Measurements from ENCODE around the gene EXOSC2. TPM values are rescaled to one million over a fixed set of nuclear protein-coding genes. Genes with fewer than 3 reads are reported as not detected.

The EXOSC2 gene
- total and polyA plus RNA-seq, 2 of the 4 experiments (the other 2 are of a cell fraction), result 27.0 to 48.6 TPM

DNA sequence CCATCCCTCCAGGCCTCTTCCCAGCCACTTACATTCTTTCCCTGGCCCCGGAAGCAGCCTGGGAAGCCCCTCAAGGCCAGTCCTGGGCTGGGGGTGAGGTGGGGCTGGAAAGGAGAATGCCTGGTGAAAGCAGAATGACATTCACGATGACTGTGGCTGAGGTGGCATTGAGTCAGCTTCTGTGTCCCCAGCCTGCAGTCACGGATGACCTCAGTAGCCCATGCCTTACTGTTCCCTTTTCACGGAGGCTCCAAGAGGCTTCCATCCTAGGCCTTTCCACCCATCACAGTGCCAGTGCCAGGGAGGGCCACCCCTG is 26.5 kb upstream of the EXOSC2 start:
- no peak overlapping the region for H2BK20ac ChIP-seq (ENCODE audit: low read depth, low read length)
- no peak overlapping the region for H3K4me3 ChIP-seq (ENCODE audit: insufficient read depth, low read depth, low read length)
- H4K91ac ChIP-seq (ENCODE audit: insufficient read depth, low read depth, low read length), result no peak overlapping the region
- H3K27ac ChIP-seq (ENCODE audit: insufficient read depth, low read length), result no peak overlapping the region
- TF ChIP-seq RAD21 (IDR thresholded peaks at IDR 0.05; ENCODE audit: low read length) (no peak), RFX5 (IDR thresholded peaks at IDR 0.05; ENCODE audit: low read depth, low read length) (no peak), FOS (IDR thresholded peaks at IDR 0.05; ENCODE audit: low read depth, low read length) (no peak), RCOR1 (IDR thresholded peaks at IDR 0.05; ENCODE audit: insufficient replicate concordance, low read length) (no peak), MXI1 (IDR thresholded peaks at IDR 0.05; ENCODE audit: borderline replicate concordance, low read depth, low read length) (no peak), BHLHE40 (IDR thresholded peaks at IDR 0.05; ENCODE audit: low read depth, low read length) (no peak), CHD1 (IDR thresholded peaks at IDR 0.05; ENCODE audit: low read depth, low read length) (no peak), USF2 (IDR thresholded peaks at IDR 0.05; ENCODE audit: low read depth, low read length) (no peak), CEBPB (IDR thresholded peaks at IDR 0.05; ENCODE audit: low read depth, low read length) (no peak), SMC3 (IDR thresholded peaks at IDR 0.05; ENCODE audit: low read depth, low read length) (no peak), POLR2A (IDR thresholded peaks at IDR 0.05; ENCODE audit: low read depth, low read length) (no peak), MAZ (IDR thresholded peaks at IDR 0.05; ENCODE audit: borderline replicate concordance, low read depth, low read length) (no peak), MAFK (IDR thresholded peaks at IDR 0.05; ENCODE audit: low read depth, low read length) (no peak), NFE2L2 (IDR thresholded peaks at IDR 0.05; ENCODE audit: low read depth, low read length) (no peak)
- TF ChIP-seq, protein P1, sequence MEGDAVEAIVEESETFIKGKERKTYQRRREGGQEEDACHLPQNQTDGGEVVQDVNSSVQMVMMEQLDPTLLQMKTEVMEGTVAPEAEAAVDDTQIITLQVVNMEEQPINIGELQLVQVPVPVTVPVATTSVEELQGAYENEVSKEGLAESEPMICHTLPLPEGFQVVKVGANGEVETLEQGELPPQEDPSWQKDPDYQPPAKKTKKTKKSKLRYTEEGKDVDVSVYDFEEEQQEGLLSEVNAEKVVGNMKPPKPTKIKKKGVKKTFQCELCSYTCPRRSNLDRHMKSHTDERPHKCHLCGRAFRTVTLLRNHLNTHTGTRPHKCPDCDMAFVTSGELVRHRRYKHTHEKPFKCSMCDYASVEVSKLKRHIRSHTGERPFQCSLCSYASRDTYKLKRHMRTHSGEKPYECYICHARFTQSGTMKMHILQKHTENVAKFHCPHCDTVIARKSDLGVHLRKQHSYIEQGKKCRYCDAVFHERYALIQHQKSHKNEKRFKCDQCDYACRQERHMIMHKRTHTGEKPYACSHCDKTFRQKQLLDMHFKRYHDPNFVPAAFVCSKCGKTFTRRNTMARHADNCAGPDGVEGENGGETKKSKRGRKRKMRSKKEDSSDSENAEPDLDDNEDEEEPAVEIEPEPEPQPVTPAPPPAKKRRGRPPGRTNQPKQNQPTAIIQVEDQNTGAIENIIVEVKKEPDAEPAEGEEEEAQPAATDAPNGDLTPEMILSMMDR (conservative IDR thresholded peaks at IDR 0.05; ENCODE audit: low read depth, low read length), result no peak
- TF ChIP-seq, protein P2, sequence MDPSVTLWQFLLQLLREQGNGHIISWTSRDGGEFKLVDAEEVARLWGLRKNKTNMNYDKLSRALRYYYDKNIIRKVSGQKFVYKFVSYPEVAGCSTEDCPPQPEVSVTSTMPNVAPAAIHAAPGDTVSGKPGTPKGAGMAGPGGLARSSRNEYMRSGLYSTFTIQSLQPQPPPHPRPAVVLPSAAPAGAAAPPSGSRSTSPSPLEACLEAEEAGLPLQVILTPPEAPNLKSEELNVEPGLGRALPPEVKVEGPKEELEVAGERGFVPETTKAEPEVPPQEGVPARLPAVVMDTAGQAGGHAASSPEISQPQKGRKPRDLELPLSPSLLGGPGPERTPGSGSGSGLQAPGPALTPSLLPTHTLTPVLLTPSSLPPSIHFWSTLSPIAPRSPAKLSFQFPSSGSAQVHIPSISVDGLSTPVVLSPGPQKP (IDR thresholded peaks at IDR 0.05; ENCODE audit: borderline replicate concordance, low read depth, low read length), result no peak
- no peak for ATAC-seq (ENCODE audit: low read depth)
- no peak overlapping the region for H3K18ac ChIP-seq (ENCODE audit: low read depth, low read length)
- H3K9me1 ChIP-seq (ENCODE audit: insufficient read depth, low read length), result no peaks in the 10 kb centered on the region
- H4K5ac ChIP-seq (ENCODE audit: low read depth, low read length), result no peak overlapping the region
- dilution Hi-C loops (cut with HindIII; ENCODE audit: low sequenced_read_pairs, unreplicated experiment) (no loop called here), intact Hi-C loops (cut with micrococcal nuclease) (no loop called here), in situ Hi-C loops (cut with MboI; ENCODE audit: low sequenced_read_pairs) (loop anchor here (25.0 kb wide), 1 partner anchor 555 kb away; no protein-coding TSS in a partner anchor)
- CTCF ChIA-PET, result no interaction called here
- no TSS peak for BruUV-seq (replicated peaks)
- H3K27me3 ChIP-seq (ENCODE audit: control insufficient read depth, insufficient read depth, low read length), result peaks cover 68% of the 10 kb centered on the region
- no peak overlapping the region for H2BK15ac ChIP-seq (ENCODE audit: low read depth, low read length)
- no peaks in the 10 kb centered on the region for H3K9me3 ChIP-seq (ENCODE audit: control insufficient read depth, insufficient read depth, low read length)
- no peaks in the 10 kb centered on the region; the same call in 1 of the 2 replicates for H3K4me1 ChIP-seq (ENCODE audit: control insufficient read depth, insufficient read depth, low read length)
- peak overlapping the region; percentile 1 for H2AK9ac ChIP-seq (replicated peaks; ENCODE audit: low read depth, low read length, poor library complexity)
- H3K36me3 ChIP-seq (ENCODE audit: control insufficient read depth, insufficient read depth, low read length), result no peaks in the 10 kb centered on the region
- no peaks in the 10 kb centered on the region for H3K79me1 ChIP-seq (ENCODE audit: low read depth in 1 of 2, low read length in 2 of 2)
- H2AK5ac ChIP-seq (ENCODE audit: low read depth, low read length), result no peak overlapping the region
- no peak overlapping the region for H3K14ac ChIP-seq (replicated peaks; ENCODE audit: low read depth, low read length)
- peak overlapping the region; percentile 39 for H2AFZ ChIP-seq (replicated peaks; ENCODE audit: low read length, poor library complexity)
- no peak overlapping the region for H2BK120ac ChIP-seq (ENCODE audit: low read depth, low read length)
- WGBS, 2 experiments (ENCODE audit: extremely low coverage in 2 of 2, insufficient read length in 1 of 2), result no CpG with 5 or more reads among the region's 4 CpGs
- no peak overlapping the region for H2BK5ac ChIP-seq (ENCODE audit: low read depth, low read length, poor library complexity, severe bottlenecking)
- no peak for DNase-seq
- no peak overlapping the region for H3K23ac ChIP-seq (ENCODE audit: low read depth, low read length)
- POLR2A ChIA-PET (ENCODE audit: unreplicated experiment), result no interaction called here
- H3K9ac ChIP-seq (ENCODE audit: low read depth, low read length), result no peak overlapping the region
- no peak overlapping the region for H4K8ac ChIP-seq (ENCODE audit: low read depth in 2 of 2, low read length in 2 of 2)
- H3K4me2 ChIP-seq (ENCODE audit: low read depth, low read length), result no peak overlapping the region
- no peak overlapping the region for H3K56ac ChIP-seq (ENCODE audit: extremely low read depth, insufficient read depth, low read length)
- H3K4ac ChIP-seq (ENCODE audit: low read depth, low read length), result no peak overlapping the region
- peaks cover 6% of the 10 kb centered on the region; the same call in 1 of the 2 replicates for H4K20me1 ChIP-seq (ENCODE audit: insufficient read depth, low read length)
